ENCODE measurements around the gene RAB3B. TPM values are rescaled to one million over a fixed set of nuclear protein-coding genes. Genes with fewer than 3 reads are reported as not detected.

RAB3B gene
- 0.12 and 0.18 TPM in 2 replicates for total RNA-seq (2011; cell fraction: chromatin; rRNA removed; ENCODE audit: low replicate concordance)
- under 0.01 and 0.13 TPM in 2 replicates for total RNA-seq (2011; cell fraction: nucleolus; rRNA removed)
- 0.22 and 0.23 TPM in 2 replicates for total RNA-seq (2011; cell fraction: nucleoplasm; rRNA removed)
- total RNA-seq (2014; rRNA removed): 0.18 and 0.33 TPM in 2 replicates
- total RNA-seq (2014; rRNA removed; fragmentation: Illumina TruSeq; extraction: Trizol): 0.40 and 0.51 TPM in 2 replicates
- 0.34 and 0.43 TPM in 2 replicates for total RNA-seq (2015; rRNA removed; fragmentation: Illumina TruSeq; extraction: Trizol)
- 0.34 and 0.47 TPM in 2 replicates for total RNA-seq (2021)
- 0.07 TPM in 2 replicates for polyA plus RNA-seq (2011; rRNA removed)
- polyA plus RNA-seq (2011; cell fraction: cytosol; rRNA removed): 0.04 and 0.06 TPM in 2 replicates
- 0.06 and 0.07 TPM in 2 replicates for polyA plus RNA-seq (2011; cell fraction: nucleus; rRNA removed)
- polyA plus RNA-seq (2012): 0.44 and 1.3 TPM in 2 replicates
- polyA plus RNA-seq (2014; fragmentation: Illumina TruSeq; extraction: Trizol): 0.44 and 0.45 TPM in 2 replicates
- polyA plus RNA-seq (2014; fragmentation: Nextera tagmentation; extraction: Ambion mirVana): under 1 TPM; 0.13 to 0.14 TPM
- polyA plus RNA-seq (2014; rRNA removed): 0.19 and 0.27 TPM in 2 replicates
- 0.12 and 0.14 TPM in 2 replicates for polyA minus RNA-seq (2011; rRNA and poly(A)+ RNA removed)
- 0.10 and 0.18 TPM in 2 replicates for polyA minus RNA-seq (2011; cell fraction: cytosol; rRNA and poly(A)+ RNA removed)
- under 0.01 TPM in 2 replicates for polyA minus RNA-seq (2011; cell fraction: nucleus; rRNA and poly(A)+ RNA removed)
- Bru-seq, nascent RNA: percentile 31 among the genes with signal in this experiment
- percentile 33 among the genes with signal in this experiment for BruChase-seq, experiment 1, labeled RNA remaining after a 2-hour chase
- percentile 37 among the genes with signal in this experiment for BruChase-seq, experiment 2, labeled RNA remaining after a 6-hour chase
- long read RNA-seq, experiment 1, full-length matches to known transcripts: 2 of 3 reads
- long read RNA-seq, experiment 1, partial matches to known transcripts: 1 of 3 reads
- long read RNA-seq, experiment 1, other reads (novel, unspliced or antisense): 0 of 3 reads
- long read RNA-seq, experiment 2: 0 reads
- long read RNA-seq, experiment 3: 0 reads

- Histone ChIP-seq H3K9me1 (ENCODE audit: control insufficient read depth, insufficient read depth, low read length) (no peaks in the 10 kb centered on the region), H3K27me3 (ENCODE audit: control insufficient read depth in 2 of 2, insufficient read depth in 2 of 2, low read length in 2 of 2) (peaks cover 20 to 47% of the 10 kb centered on the region in 2 experiments), H3K4me3 (peak within 1 kb of the TSS; percentile 50), H2AFZ (ENCODE audit: low read depth, low read length) (peak within 1 kb of the TSS; percentile 75), H3K79me2 (ENCODE audit: control insufficient read depth, insufficient read depth, low read length) (no peaks in the 10 kb centered on the region), H3K27ac (ENCODE audit: extremely low read depth, low read depth, low read length) (no peak within 1 kb of the TSS), H3K9me3 (replicated peaks; ENCODE audit: control insufficient read depth, insufficient read depth, low read depth, low read length) (no peaks in the 10 kb centered on the region), H3K4me2 (ENCODE audit: insufficient read depth, low read length) (peak within 1 kb of the TSS; percentile 40; the same call in 1 of the 2 replicates), H3K36me3 (ENCODE audit: control insufficient read depth, insufficient read depth, low read length) (no peaks in the 10 kb centered on the region), H3K4me1 (replicated peaks in 1 of 2; ENCODE audit: control insufficient read depth in 2 of 2, insufficient read depth in 2 of 2, low read length in 2 of 2) (peaks cover 0 to 11% of the 10 kb centered on the region in 2 experiments; a peak in 3 of 5 replicates), H4K20me1 (replicated peaks; ENCODE audit: control insufficient read depth, insufficient read depth, low read length) (no peaks in the 10 kb centered on the region), H3K9ac (ENCODE audit: insufficient read depth in 1 of 2, low read depth in 2 of 2, low read length in 2 of 2) (peak within 1 kb of the TSS in 1 of 2 experiments; percentile 87; a peak in 2 of 4 replicates)
- WGBS (ENCODE audit: insufficient coverage, low coverage, missing lambda C conversion rate): 1% methylated on average over 38 of the region's 46 CpGs
- intact Hi-C loops (cut with micrococcal nuclease): no loop called here
- FAIRE-seq (peak; percentile 81), ATAC-seq (peak; percentile 100), DNase-seq (ENCODE audit: extremely low read depth in 1 of 4, low spot score in 3 of 4) (peak; percentile 88 to 96 (median 94))
- ChIA-PET POLR2A (interaction anchor here (0.7 kb wide), 1 partner anchor 10 kb away, joined by 3 read pairs; no protein-coding TSS in a partner anchor), CTCF (ENCODE audit: low intra/inter-chr PET ratio) (no interaction called here)
- BruUV-seq (replicated peaks): no TSS peak
- in situ Hi-C loops (cut with MboI): loop anchor here (10.0 kb wide), 1 partner anchor 56 kb away; no protein-coding TSS in a partner anchor
- TF ChIP-seq ZNF655 (CRISPR knock-in tag; IDR thresholded peaks at IDR 0.05): no peak
- TF ChIP-seq ARID2 (IDR thresholded peaks at IDR 0.05): no peak
- peak; percentile 12; the same call in 1 of the 2 replicates for TF ChIP-seq VEZF1 (CRISPR knock-in tag; IDR thresholded peaks at IDR 0.05)
- peak in 1 of 2 experiments; percentile 45; a peak in 2 of 4 replicates for TF ChIP-seq KDM1A (IDR thresholded peaks at IDR 0.05)
- no peak for TF ChIP-seq NFRKB (IDR thresholded peaks at IDR 0.05; ENCODE audit: low read depth)
- TF ChIP-seq ILF3 (IDR thresholded peaks at IDR 0.05; ENCODE audit: borderline replicate concordance): 0 out of 2 replicates have a peak, but pooled peaks have one; percentile 58
- TF ChIP-seq RB1 (IDR thresholded peaks at IDR 0.05; ENCODE audit: low read depth): peak; percentile 71
- no peak for TF ChIP-seq NR2F6 (CRISPR knock-in tag; IDR thresholded peaks at IDR 0.05)
- no peak for TF ChIP-seq NFYB (IDR thresholded peaks at IDR 0.05; ENCODE audit: extremely low read depth, insufficient read length)
- no peak for TF ChIP-seq TFE3 (CRISPR knock-in tag; IDR thresholded peaks at IDR 0.05)
- peak; percentile 34; the same call in 1 of the 2 replicates for TF ChIP-seq JUND (IDR thresholded peaks at IDR 0.05; ENCODE audit: borderline replicate concordance, low read depth, low read length)
- TF ChIP-seq JUND (tag; IDR thresholded peaks at IDR 0.05; ENCODE audit: borderline replicate concordance, low read depth, low read length): no peak; the same call in 2 of the 3 replicates
- TF ChIP-seq OTX1 (CRISPR knock-in tag; IDR thresholded peaks at IDR 0.05): no peak
- no peak for TF ChIP-seq HDGF (IDR thresholded peaks at IDR 0.05)
- TF ChIP-seq FUS (optimal IDR thresholded peaks at IDR 0.05; ENCODE audit: low read depth, low read length): no peak
These were observed at the start of gene RAB3B for GRCh38 chr1:51990478-51990965. Gene RAB3B, minus strand, starts transcription at chr1:51990700. Its CDS starts 13,583 bp downstream, at chr1:51977117.
